HG02973 (cell line): Measurements from ENCODE around the gene DEGS2.
A peak's percentile ranks its signal among the peaks of the same experiment; 100 is the strongest.

Source experiments
- ATAC-seq: cut with Tn5 transposase; IDR thresholded peaks from one replicate; pipeline ENCODE4 v1.9.1; 2021; ENCODE audit warnings: moderate library complexity; ENCODE audit not compliant: unreplicated experiment

The DEGS2 gene

GRCh38 chr14:100115726-100116125, 43.7 kb downstream of the DEGS2 start:
- no peak for ATAC-seq

DNA sequence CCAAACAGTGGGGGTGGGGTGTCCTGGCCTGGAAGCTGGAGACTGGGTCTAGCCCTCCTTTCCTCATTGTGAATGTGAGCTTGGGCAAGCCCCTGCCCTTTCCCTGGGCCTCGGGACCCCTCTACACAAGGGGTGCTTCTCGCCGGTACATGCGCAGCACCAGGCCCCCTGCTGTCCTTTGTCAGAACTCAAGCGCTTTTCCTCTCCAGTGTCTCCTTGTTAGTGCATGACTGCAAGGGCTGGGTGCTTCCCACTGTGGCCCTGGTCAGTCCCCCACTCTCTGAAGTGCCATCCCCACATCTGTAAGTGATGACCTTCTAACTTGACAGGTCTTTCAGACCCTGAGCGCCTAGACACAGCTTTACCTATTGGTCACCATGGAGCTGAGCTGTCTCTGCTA, 44.2 kb downstream of the DEGS2 start:
- no peak for ATAC-seq

- no peak for ATAC-seq
Observed at GRCh38 chr14:100114109-100114765, 45.2 kb downstream of the DEGS2 start.

GRCh38 chr14:100111931-100112704, 47.3 kb downstream of the DEGS2 start:
- ATAC-seq = no peak

DNA sequence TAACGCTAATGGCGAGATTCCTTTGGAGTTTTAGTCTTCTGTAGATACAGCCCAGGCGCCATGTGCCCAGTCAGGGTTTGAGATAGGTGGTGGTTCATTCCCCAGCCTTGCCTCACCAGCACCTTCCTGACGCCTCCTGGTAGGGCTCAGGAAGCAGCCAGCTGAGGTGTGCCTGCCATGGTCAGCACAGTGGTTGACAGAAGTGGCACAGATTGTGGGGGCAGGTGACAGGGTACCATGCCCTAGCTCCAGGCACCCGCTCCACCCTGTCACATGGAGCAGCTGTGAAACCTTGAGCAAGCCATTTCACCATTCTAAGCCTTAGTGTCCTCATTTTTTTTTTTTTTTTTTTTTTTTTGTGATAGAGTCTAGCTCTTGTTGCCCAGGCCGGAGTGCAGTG, 48.6 kb downstream of the DEGS2 start:
- ATAC-seq = no peak

- ATAC-seq = no peak
Observed at GRCh38 chr14:100109594-100109955, 49.9 kb downstream of the DEGS2 start.

- no peak for ATAC-seq
Observed at GRCh38 chr14:100108840-100109593, 50.4 kb downstream of the DEGS2 start.

GRCh38 chr14:100108042-100108825, 51.2 kb downstream of the DEGS2 start:
- peak; percentile 81 for ATAC-seq

DNA sequence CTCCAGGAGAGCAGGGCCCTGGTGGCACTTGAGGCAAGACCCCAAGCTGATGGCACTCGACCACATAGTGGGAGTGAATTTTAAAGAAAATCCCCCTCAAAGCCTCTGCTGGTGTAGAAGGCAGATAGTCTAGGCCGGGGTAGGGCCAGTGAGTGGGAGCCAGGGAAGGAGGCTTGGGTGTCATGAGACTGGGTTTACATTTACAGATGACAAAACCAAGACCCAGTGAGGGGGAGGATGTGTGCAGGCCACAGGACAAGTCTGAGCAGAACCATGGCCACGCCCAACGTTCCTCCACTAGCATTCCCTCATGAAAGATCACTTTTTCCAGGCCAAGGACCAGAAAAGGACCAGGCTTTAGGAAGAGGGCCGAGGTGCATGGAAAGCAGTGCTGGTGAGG, 52.2 kb downstream of the DEGS2 start:
- ATAC-seq = no peak

- no peak for ATAC-seq
Observed at GRCh38 chr14:100106250-100107112, 53.0 kb downstream of the DEGS2 start.

DNA sequence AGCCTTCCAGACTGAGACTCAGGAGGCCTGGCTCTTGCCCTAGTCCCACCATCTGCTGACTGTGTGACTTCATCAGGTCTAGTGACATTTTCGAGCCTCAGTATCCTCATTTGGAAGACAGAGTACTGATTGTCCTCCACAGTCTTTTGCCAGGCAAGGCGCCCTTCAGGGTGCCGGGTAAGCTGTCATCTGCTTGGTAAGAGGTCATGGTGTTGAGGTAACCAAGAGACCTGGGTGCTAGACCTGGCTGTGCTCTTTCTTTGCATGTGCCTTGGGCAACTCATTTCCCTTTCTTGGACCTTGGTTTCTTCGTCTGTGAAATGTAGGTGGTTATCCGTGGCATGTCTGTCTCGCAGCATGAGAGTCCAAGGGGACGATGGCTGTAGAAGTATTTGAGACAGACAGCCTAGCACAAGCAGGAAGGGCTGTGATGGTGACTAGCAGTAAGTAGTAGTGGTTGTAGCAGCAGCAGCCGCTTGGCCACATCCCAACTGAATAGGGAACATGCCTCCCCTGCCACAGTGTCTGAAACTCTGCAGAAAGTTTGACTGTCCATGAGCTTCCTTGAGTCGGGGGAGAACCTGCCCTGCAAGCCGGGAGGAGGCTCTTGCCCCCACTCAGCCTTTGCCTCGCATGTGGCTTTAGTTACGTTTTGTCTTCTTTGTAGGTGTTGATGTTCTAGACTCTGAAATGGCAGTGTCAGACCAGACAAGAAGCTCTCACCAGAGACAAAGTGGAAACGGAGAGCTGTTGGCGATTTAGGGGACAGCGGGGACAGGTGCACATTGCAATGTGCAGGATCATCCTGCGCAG, 53.9 kb downstream of the DEGS2 start:
- ATAC-seq = no peak

GRCh38 chr14:100104523-100105300, 54.7 kb downstream of the DEGS2 start:
- no peak for ATAC-seq

- ATAC-seq = no peak
Observed at GRCh38 chr14:100104006-100104352, 55.5 kb downstream of the DEGS2 start.

DNA sequence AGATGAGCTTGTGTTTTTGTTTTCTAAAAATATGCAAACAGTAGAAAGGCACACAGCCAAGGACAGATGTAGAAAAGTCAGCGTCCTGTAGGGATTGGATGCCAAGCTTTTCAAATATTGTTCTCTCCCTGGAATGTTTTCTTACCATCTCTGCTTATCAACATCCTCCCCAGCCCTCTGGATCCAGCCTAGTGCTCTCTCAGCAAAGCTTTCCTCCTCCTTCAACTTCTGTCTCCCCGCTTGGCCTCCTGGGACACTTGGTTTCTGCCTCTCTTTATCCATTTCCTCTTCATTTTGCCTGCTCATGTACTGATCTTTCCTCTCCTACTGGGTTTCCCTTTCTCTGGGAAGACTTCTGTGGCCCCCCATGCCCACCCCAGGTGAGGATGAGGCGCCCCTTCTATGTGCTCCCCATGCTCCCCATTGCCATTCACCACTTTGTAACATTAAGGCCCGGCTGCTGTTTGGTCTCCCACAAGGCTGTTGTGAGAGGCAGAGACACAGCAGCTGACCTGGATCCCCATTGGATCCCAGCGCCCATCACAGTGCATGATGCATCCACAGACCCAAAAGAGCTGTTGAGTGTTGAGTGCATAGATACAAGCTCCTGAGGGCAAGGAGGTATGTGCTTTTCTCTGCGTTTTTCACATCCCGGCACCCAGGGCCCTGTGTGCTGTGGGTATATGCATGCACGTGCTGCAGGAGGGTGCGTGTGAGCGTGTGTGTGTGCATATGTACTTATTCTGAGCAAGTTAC, 56.0 kb downstream of the DEGS2 start:
- ATAC-seq = no peak

DNA sequence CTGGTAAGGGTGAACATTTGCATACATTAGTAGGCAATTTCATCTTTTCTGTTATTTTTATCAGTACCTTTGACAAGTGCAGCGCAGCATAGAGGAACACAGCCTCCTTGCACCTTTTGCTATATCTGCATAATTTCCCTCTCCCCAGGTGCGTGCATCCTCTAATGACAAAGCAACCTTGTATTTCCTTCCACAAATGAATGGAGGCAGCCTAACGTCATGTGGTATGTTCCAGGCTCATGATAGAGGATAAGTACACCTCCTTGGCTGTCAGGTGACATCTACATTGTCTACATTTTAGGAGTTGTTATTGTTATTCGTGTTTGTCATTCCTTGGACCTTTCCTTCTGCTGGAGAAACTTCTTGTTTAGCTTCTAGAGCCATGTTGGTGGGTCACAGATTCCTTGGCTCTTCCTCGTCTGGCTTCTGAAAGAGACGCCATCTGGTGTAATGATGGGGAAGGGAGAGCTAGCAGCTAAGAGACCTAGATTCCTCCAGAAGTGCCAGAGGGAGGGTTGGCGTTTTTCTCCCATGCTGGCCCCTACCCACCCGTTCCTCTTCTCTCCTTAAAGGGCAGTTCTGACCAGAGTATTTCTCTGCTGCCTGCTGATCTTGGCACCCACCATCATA, 57.2 kb downstream of the DEGS2 start:
- no peak for ATAC-seq

- no peak for ATAC-seq
Observed at GRCh38 chr14:100100032-100100703, 59.3 kb downstream of the DEGS2 start.

- no peak for ATAC-seq
Observed at GRCh38 chr14:100098171-100098570, 61.3 kb downstream of the DEGS2 start.
